ENCODE data around the gene PTPRA. TPM values are rescaled to one million over a fixed set of nuclear protein-coding genes. Genes with fewer than 3 reads are reported as not detected.

The PTPRA gene
- total and polyA plus RNA-seq, 2 of the 8 experiments (the other 6 are each of a cell fraction or from before 2014, with no cell fraction given): 47.7 to 51.3 TPM

- Histone ChIP-seq H3K27ac (ENCODE audit: low read depth, low read length) (no peak overlapping the region), H3K27me3 (replicated peaks in 1 of 4; ENCODE audit: control insufficient read depth in 3 of 4, extremely low read depth in 1 of 4, insufficient read depth in 3 of 4, low read length in 3 of 4) (peaks cover 0 to 5% (median 5%) of the 10 kb centered on the region in 4 experiments; a peak in 3 of 7 replicates), H4K8ac (ENCODE audit: extremely low read depth, insufficient read depth, low read length) (no peak overlapping the region), H3K9ac (replicated peaks in 1 of 4; ENCODE audit: extremely low read depth in 1 of 4, low read depth in 3 of 4, low read length in 3 of 4) (no peak overlapping the region), H3K23me2 (ENCODE audit: low read depth, low read length) (no peaks in the 10 kb centered on the region), H3K56ac (replicated peaks; ENCODE audit: insufficient read length, low read depth, low read length) (no peak overlapping the region), H2BK15ac (ENCODE audit: low read length) (no peak overlapping the region), H2BK20ac (ENCODE audit: low read length) (no peak overlapping the region), H2BK120ac (replicated peaks; ENCODE audit: low read depth, low read length) (no peak overlapping the region), H2BK12ac (ENCODE audit: low read depth, low read length) (no peak overlapping the region), H3K79me1 (ENCODE audit: low read depth, low read length) (no peaks in the 10 kb centered on the region), H3K79me2 (ENCODE audit: control insufficient read depth in 1 of 2, insufficient read depth in 2 of 2, low read length in 2 of 2) (no peaks in the 10 kb centered on the region), H2BK5ac (ENCODE audit: low read depth, low read length) (no peak overlapping the region), H4K5ac (ENCODE audit: insufficient read length, low read depth, low read length) (no peak overlapping the region), H3K18ac (ENCODE audit: extremely low read depth, low read length) (no peak overlapping the region), H3K36me3 (ENCODE audit: control insufficient read depth in 2 of 4, insufficient read depth in 4 of 4, low read length in 3 of 4) (no peaks in the 10 kb centered on the region), H4K20me1 (replicated peaks in 1 of 2; ENCODE audit: control insufficient read depth in 1 of 2, insufficient read depth in 2 of 2, low read length in 2 of 2) (peaks cover 0 to 2% of the 10 kb centered on the region in 2 experiments), H3K14ac (ENCODE audit: insufficient read length) (no peak overlapping the region), H3K4me2 (ENCODE audit: insufficient read depth in 1 of 2, low read depth in 2 of 2, low read length in 2 of 2) (no peak overlapping the region), H2AFZ (ENCODE audit: low read length) (no peak overlapping the region), H3K9me3 (ENCODE audit: insufficient read depth in 2 of 2, low read depth in 1 of 2, low read length in 1 of 2) (no peaks in the 10 kb centered on the region), H3K4me3 (ENCODE audit: extremely low read depth in 1 of 4, insufficient read depth in 2 of 4, low read depth in 3 of 4, low read length in 4 of 4) (no peak overlapping the region), H2AK5ac (ENCODE audit: low read depth, low read length) (no peak overlapping the region), H3K23ac (ENCODE audit: insufficient read length) (no peak overlapping the region), H3K4ac (replicated peaks; ENCODE audit: insufficient read length, low read depth, low read length) (no peak overlapping the region), H3K4me1 (replicated peaks in 1 of 4; ENCODE audit: control insufficient read depth in 3 of 4, insufficient read depth in 4 of 4, low read length in 3 of 4) (no peaks in the 10 kb centered on the region; a peak in 1 of 7 replicates), H4K91ac (replicated peaks; ENCODE audit: insufficient read length, low read length) (no peak overlapping the region)
- 86% methylated on average over 1 of the region's 1 CpG; no CpG with 5 or more reads in 1 of the 2 experiments for WGBS, 2 experiments (ENCODE audit: extremely low coverage in 1 of 2, insufficient coverage in 1 of 2, insufficient read length in 1 of 2, insufficient replicate concordance in 2 of 2, low coverage in 1 of 2, low lambda C conversion rate in 2 of 2, missing lambda C conversion rate in 1 of 2)
- POLR2A ChIA-PET (ENCODE audit: partially characterized antibody): interaction anchor here (2.3 kb wide), 1 partner anchor 12 kb away, joined by 6 read pairs; no protein-coding TSS in a partner anchor
- CTCF ChIA-PET (ENCODE audit: partially characterized antibody): no interaction called here
- FAIRE-seq (no peak), DNase-seq (ENCODE audit: low read depth in 1 of 2, low spot score in 2 of 2) (no peak)
- TF ChIP-seq HDAC6 (IDR thresholded peaks at IDR 0.05; ENCODE audit: low read depth, low read length) (no peak), BRCA1 (IDR thresholded peaks at IDR 0.05; ENCODE audit: low read depth, low read length) (no peak), SAP30 (IDR thresholded peaks at IDR 0.05; ENCODE audit: insufficient read depth, insufficient replicate concordance, low read length) (no peak), E2F6 (IDR thresholded peaks at IDR 0.05) (no peak), USF2 (IDR thresholded peaks at IDR 0.05; ENCODE audit: low read length) (no peak), GTF2F1 (IDR thresholded peaks at IDR 0.05; ENCODE audit: borderline replicate concordance, low read depth, low read length) (no peak), KDM4A (IDR thresholded peaks at IDR 0.05; ENCODE audit: low read depth, low read length, severe bottlenecking) (no peak), EGR1 (IDR thresholded peaks at IDR 0.05; ENCODE audit: borderline replicate concordance, low read depth, low read length) (no peak), ATF2 (IDR thresholded peaks at IDR 0.05; ENCODE audit: low read length) (no peak), RAD21 (IDR thresholded peaks at IDR 0.05 in 1 of 2, conservative IDR thresholded peaks at IDR 0.05 in 1 of 2; ENCODE audit: low read depth in 2 of 2, low read length in 2 of 2) (no peak)
Observed at GRCh38 chr20:2833761-2834160, 39.5 kb upstream of the PTPRA start.
